Measurements from ENCODE around the gene GNAI2. TPM values are rescaled to one million over a fixed set of nuclear protein-coding genes. Genes with fewer than 3 reads are reported as not detected.
A peak's percentile ranks its signal among the peaks of the same experiment; 100 is the strongest.

The GNAI2 gene
- polyA plus RNA-seq, 3 donors, result 189 to 229 (median 189) TPM

DNA sequence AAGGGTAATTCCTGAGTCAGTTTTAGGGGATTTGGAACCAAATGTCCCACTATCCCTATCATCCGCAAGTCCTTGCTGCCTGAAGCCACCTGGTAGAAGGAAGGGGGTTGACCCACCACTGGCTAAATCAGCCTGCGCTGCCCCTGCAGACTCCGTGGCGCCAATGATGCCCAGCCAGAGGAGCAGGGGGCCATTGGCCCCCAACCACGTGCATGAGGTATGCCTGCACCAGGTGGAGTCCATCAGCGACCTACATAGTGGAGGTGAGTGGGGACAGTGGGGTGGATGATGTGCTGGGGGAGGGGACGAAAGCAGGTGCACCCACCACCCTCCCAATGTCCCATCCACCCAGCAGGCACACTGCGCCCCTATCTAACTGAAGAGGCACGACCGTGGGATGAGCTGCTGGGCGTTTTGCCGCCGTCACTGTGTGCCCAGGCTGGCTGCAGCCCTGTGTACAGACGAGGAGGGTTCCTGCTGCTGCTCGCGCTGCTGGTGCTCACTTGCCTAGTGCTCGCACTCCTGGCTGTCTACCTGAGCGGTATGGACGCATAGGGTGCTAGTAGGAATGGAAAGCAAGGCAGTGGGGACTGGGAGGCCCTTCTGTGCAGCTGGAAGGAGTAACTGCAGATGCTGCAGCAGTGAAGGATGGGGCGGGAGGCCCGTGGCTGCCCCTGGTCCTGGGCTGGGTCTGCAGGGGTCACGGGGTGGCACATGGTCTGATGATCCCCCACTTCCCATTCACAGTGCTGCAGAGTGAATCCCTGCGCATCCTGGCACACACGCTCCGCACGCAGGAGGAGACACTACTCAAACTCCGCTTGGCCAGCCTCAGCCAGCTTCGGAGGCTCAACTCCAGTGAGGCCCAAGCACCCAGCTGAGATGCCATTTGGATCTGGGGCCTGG, 50.6 kb downstream of the GNAI2 start:
- DNase-seq (ENCODE audit: extremely low read depth in 1 of 11, low read depth in 9 of 11, low spot score in 4 of 11), result no peak

DNA sequence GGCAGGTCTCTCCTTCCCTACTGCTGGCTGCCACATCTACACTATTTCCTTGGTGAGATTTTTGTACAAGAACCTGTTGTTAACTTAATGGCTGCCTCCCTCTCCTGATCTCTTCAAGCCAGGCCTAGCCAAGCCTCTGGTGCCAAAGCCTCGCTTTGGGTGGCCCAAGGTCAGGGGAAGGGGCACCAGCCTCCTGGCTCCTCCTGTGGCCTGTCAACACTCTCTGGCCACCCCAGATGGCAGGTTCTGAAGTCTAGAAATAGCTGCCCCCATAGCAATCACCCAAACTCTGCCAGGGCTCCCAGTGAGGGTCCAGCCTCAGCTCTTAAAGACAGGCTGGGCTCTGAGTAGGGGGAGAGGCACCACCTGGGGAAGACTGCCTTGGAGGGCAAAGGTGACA, 51.3 kb downstream of the GNAI2 start:
- DNase-seq (ENCODE audit: extremely low read depth in 1 of 11, low read depth in 9 of 11, low spot score in 4 of 11), result no peak

DNA sequence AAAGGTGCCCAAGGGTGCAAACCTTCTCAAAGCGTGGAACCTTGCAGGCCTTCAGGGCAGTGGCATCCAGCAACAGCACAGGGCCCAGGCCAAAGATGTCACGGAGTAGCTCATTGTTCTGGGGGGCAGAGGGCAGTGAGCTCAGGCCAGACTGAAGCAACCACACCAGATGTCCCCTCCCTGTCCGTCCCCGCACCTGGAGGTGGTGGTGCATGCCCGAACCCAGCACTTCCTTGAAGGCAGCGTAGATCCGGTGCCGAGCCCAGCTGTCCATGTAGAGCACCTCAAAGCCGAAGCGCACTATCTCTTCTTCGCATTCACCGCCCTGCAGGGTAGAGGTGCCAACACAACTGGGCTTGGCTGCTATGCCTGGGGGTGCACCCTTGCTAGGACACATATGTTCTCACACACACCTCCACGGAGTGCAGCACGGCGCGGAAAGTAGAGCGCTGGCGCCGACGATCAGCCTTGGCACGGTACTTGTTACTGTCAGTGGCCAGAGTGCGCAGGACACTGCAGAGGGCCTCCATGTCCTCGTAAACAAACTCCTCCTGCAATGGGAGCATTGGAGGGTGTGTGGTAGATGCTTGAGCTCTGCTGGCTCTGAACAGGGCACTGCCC, 52.5 kb downstream of the GNAI2 start:
- no peak for DNase-seq (ENCODE audit: extremely low read depth in 1 of 11, low read depth in 9 of 11, low spot score in 4 of 11)

DNA sequence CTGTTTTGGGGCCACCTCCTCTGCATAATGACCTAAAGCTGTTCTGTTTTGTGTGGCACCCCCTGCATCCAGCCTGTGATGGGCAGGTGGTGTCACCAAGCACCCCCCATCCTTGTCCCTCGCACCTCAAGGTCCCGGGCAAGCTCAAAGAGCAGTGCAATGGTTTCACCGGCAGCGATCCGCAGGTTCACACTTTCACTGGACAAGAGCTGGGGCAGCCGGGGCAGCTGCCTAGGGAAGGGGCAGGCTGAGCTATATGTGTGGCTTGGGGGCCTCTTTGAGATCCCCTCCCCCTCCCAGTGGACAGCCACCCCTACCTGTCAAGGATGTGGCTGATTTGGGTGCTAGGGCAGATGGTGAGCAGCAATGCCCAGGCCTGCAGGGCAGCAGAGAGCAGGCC, 53.1 kb downstream of the GNAI2 start:
- no peak for DNase-seq (ENCODE audit: extremely low read depth in 1 of 11, low read depth in 9 of 11, low spot score in 4 of 11)

DNA sequence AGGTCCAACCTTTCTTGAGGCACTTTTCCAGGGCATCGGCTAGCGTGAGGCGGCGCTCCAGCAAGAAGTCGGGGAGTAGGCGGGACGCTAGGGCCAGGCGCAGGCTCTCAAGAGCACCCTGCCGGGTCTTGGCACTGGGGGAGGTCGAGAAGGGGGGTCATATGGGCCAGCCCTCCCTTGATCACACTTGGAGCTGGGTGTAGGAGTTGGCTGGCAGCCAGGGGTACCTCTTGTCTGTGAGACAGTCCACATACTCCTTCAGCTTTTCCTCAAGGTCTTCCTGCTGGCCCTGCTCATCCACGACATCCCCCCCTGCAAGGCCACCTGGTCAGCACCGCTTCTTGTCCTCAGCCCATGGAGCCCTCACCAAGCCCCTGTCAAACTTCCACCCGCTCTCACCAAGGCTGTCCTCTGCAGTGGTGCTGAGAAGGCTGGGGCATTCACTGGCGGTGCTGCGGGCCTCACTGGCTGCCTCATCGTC, 54.2 kb downstream of the GNAI2 start:
- no peak for DNase-seq (ENCODE audit: extremely low read depth in 1 of 11, low read depth in 9 of 11, low spot score in 4 of 11)

DNA sequence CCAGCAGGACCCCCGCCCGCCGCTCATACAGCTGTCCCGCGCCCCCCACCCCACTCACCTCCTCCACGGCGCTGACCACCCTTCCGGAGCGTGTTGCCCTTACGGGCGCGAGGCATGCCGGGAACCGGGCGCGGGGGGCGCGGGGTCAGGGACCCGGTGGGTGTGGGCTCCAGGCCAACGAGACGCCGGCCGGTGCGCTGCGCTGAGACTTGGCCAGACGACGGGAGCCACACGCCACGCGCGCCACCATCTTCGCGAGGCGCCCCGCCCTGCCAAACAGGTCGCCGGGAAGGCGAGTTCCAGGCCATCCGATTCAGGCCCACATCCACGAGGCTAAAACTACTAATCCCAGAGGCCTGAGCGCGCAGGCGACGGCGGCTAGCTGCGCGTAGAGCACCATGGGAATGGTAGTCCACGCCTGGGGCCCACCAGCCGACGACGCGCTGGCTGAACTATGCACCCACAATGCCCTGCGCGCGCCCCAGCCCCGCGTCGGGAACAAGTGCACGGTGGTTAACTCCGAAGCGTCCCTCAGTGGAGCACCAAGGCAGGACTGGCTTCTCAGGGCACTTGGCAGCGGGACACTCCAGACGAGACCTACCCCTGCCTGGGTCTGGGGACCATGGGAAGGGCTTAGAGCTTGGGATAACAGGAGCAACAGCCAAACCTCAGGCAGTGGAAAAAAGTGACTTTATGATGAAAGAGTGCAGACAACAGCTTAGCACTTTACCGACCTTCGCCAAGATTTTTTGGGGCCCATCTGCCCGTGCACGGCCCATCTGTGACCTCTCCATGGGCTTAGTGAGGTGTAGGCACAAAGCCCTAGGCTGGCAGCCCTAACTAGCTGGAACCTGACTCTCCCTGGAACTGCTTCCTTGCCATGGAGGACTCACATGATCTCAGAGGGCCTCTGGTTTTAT, 56.4 kb downstream of the GNAI2 start, which contains the start of gene IFRD2:
TSS of gene IFRD2 (minus strand) at position 271 of the 920 bp plus-strand sequence. CDS start at position 116, 155 bp downstream.
- peak; percentile 81 to 97 (median 95) for DNase-seq (ENCODE audit: extremely low read depth in 1 of 11, low read depth in 9 of 11, low spot score in 4 of 11)

DNA sequence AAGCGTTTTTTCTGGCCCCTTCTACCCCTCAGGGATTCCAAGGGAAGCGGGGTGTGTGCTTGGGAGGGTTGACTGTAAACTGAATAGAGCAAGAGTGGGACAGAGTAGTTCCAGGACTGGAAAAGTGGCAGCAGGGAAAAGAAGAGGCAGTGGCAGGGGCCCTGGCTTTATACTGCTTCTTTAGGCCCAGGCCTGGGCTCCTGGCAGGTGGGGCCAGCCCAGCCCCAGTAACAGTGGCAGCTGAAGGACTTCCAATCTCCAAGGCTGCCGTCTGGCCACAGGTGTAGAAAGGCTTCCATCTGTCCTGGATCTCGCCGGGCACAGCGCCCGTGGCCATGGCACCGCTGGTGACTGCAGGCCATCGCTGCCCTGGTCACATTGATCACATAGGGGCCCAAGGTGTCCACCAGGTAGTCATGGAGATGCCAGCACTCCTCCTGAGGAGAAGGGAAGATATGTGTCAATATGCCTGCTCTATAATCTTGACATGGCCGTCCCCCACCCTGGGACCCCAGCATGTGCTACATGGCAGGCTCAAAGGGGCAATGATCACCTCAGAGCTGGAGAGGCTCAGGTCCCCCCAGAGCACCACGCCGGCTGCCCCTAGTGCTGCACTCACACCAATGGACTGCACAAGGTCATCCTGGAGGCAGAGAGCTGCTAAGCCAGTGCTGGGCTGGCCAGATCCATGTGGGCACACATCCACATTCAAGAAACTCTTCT, 57.2 kb downstream of the GNAI2 start:
- DNase-seq (ENCODE audit: extremely low read depth in 1 of 11, low read depth in 9 of 11, low spot score in 4 of 11), result no peak

DNA sequence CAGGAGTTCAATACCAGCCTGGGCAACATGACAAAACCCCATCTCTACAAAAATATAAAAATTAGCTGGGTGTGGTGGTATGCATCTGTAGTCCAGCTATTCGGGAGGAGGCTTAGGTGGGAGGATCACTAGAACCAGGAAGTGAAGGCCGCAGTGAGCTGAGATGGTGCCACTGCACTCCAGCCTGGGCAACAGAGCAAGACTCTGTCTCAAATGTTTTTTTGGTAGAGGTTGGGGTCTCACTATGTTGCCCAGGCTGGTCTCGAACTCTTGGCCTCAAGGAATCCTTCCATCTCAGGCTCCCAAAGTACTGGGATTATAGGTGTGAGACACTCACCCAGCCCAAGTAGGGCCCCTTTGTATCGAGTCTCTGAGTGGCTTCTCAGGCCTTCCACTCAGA, 58.1 kb downstream of the GNAI2 start:
- no peak for DNase-seq (ENCODE audit: extremely low read depth in 1 of 11, low read depth in 9 of 11, low spot score in 4 of 11)

DNA sequence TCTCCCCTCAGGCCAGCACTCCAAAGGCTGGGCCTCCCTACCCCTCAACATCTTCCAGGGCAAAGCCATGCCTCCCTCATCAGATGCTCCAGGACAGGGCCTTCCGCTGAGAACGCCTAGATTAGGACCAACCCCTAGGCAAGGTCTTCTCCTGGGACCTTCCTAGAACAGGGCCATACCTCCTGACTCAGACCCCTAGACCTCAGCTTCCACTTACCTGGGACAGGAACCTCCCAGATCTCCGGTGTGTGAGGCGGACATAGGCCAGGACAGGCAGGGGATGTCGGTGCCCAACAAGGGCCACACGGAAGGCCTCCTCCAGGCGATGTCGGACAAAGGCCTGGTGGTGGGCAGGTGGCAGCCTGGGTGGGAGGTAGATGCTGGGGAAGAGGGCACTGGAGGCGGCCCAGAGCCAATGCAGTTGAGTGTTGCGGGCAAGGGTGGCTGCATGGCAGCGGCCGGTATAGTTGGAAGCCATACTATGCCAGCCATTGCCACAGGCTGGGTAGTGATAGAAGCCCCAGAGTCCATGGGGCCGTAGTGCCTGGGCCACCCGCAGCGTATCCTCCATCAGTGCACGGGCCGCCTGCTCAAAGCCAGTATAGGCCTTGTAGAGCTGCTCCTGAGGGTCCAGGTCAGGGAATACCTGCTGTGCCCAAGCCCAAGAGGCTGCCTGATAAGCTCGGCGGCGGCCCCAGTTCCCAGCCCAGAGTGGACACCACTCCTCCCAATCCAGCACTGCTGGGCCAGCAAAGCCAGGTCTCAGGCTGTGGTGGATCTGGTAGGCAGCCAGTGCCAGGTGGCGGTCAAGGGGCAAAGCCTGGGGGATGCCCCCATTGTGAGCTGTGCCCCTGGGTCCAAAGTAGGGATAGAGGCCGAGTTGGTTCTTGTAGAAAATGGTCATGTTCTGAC, 58.7 kb downstream of the GNAI2 start:
- no peak for DNase-seq (ENCODE audit: extremely low read depth in 1 of 11, low read depth in 9 of 11, low spot score in 4 of 11)

DNA sequence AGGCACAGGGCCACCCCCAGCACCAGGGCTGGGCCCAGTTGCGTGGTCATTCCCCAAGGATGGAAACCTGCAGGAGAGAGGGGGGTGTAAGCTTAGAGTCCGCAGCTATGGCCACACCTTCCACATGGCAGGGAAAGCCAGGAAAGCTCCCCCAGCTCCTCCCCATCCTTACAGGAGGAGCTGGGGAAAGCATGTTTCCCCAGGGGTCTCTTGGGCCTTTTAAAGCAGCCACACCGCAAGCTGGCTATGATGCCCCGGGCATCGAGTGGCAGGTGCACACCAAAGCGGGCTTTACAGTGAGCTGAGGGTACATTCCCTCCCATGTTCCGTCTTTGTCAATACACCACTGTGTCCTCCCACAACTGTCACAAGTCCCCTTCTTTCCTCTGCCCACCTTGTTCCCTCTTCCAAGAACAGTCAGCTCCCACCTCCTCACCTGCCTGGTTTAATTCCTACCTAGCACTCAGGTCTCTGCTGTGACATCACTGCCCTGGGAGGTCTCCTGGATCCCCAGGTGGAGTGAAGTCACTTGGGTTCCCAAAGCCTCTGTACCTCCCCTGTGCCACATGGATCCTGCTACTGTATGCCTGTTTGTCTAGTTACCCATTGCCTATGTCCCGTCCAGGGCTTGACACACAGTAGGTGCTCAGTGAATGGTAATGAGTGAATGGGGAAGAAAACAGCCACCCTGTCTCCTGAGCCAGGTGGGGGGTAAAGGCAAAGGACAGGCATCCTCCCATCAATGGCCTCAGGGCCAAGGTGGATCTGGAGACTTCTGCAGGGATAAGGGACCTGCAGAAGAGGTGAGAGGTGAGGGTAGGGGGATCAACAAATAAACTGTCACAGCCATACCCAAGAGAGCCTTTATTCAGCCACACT, 59.8 kb downstream of the GNAI2 start:
- DNase-seq (ENCODE audit: extremely low read depth in 1 of 11, low read depth in 9 of 11, low spot score in 4 of 11), result no peak

DNA sequence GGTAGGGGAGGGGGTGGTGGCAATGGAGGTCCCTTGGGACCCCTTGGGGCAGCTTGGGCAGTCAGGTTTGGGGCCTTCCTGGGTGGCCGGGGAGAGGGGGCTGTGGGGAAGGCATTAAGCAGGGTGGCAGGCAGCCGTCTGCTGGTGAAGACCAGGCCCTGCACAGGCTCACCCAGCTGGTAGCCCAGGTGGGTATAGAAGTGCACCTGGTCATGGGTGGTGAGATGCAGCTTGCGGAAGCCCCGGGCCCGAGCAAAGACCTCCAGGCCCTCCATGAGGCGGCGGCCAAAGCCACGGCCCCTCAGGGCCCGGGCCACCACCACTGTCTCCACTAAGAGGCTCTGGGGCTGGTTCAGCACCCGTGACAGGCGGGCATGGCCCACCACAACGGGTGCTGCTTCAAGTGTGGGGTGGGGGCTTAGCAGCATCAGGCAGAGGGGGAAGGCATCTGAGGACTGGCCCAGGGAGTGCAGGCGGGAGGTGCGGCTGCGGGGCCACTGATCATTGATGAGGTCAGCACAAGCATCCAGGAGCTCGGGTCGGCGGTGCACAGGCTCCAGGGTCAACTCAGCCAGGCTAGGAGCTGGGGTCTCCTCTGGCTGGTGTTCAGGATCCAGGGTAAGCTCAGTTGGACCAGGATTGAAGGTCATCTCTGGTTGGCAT, 60.8 kb downstream of the GNAI2 start:
- no peak for DNase-seq (ENCODE audit: extremely low read depth in 1 of 11, low read depth in 9 of 11, low spot score in 4 of 11)

DNA sequence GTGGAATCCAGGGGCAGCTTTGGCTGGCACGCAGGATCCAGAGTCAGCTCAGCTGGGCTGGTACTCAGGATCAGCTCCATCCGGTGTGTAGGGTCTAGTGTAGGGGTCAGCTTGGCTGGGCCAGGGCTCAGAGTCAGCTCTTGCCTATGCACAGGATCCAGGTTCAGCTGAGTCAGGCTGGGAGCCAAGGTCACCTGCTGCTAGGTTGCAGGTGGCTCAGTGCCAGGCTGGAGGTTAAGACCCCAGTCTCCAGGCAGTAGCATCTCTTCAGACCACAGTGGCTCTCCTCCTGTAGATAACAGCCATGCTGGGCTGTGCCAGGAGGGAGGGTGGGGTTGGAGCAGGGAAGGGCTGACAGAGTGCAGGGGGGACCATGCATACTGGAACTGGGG, 61.4 kb downstream of the GNAI2 start:
- DNase-seq (ENCODE audit: extremely low read depth in 1 of 11, low read depth in 9 of 11, low spot score in 4 of 11), result no peak

DNA sequence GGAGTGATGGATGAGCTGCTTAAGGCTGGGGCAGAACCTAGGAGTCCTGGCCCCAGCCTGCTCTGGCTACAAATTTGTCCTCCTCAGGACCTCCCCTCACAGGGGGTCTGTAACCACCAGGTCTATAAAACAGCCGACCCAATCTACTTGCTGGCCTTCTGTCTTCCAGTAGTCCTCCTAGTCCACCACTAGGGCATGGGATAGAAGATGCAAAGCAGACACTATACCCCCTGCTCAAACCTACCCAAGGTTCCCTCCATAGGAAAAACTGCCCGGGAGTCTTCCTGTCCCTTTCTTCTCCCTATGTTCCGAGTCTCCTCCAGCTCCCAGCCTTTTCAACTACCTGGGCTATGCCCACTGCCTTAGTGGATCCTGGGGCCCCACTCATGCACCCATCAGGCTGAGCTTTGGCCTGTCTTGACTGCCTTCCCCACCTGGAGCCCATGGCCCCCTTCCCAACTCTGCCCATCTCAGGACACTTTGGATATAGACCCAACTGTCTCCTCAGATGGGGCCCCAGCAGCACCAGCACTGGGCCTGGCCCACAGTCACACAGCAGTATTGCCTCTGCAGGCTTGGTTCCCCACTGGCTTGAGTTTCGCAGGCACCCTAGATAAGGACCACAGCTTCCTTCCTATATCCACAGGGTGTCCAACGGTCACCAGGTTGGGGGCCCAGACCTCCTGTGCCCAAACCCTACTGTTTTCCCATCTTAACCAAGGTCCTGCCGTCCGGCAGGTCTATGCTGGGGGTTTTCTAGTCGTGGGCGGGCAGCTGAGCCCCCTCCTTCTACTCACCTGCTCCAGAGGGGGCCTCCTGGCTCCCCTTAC, 62.1 kb downstream of the GNAI2 start:
- DNase-seq (ENCODE audit: extremely low read depth in 1 of 11, low read depth in 9 of 11, low spot score in 4 of 11), result no peak

DNA sequence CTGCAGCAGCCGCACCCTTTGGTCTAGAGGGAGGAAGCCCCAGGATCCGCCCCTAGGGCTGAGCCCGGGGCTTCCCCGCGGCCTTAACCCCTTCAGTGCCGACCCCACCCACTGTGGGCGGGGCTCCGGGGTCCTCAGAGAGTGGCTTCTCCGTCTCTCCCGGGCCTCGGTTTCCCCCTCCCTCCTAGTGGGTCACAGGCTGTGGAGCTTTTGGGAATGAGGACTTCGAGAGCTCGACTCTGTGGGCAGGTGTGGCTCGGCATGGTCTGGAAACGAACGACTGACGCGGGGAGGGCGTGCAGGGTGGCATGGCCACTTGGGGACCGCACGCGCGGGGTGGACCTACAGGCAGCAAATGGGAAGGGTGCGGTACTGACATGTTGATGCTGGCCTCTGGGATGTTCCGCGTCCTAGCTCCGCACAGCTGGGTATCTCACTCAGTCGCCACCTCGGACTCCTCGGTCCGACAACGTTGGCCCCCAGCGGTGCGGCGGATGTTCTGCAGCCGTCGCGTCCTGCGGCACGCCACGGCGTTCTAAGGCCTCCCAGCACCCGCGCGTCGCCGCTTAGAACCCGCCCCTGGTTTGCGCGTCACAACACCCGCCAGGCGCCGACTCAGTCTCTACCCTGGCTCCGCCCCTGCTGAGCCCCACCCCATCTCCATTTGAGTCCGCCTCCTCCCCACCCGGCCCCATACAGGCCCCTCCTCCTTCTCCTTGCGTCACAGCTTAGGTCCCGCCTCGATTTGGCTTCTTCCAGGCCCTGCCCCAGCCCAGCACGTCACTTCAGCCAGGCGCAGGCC, 63.0 kb downstream of the GNAI2 start, which contains the start of the genes HYAL3 and NAA80:
TSS of gene HYAL3 (minus strand) at position 570 of the 802 bp plus-strand sequence. CDS start 3,803 bp downstream, outside the sequence.
TSS of gene NAA80 (minus strand) at position 570 of the 802 bp plus-strand sequence. CDS start 1,942 bp downstream, outside the sequence.
- peak; percentile 99 to 100 (median 99) for DNase-seq (ENCODE audit: extremely low read depth in 1 of 11, low read depth in 9 of 11, low spot score in 4 of 11)

DNA sequence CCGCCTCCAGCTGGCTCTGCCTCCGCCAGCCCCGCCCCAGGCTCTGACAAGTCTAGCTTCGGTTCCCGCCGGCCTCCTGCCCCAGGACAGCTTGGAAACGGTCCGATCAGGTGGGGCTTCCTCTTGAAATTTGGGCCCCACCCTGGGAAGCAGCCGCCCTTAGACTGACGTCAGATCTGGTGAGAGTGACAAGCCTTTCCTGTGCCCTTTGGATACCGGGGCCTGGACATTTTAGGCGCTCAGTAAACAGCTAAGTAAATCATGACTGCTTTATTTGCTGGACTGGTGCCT, 63.6 kb downstream of the GNAI2 start:
- no peak for DNase-seq (ENCODE audit: extremely low read depth in 1 of 11, low read depth in 9 of 11, low spot score in 4 of 11)

All from renal cortex interstitium (tissue), 11 donors.